Right lobe of liver (tissue), 4 donors: Measurements from ENCODE around the gene MAST2.

Source experiments
- CTCF ChIP-seq, 4 donors: fragments of 200-600 bp in 3 of 4; fragments of 450-650 bp in 1 of 4; IDR thresholded peaks; one replicate each; pipeline versions ENCODE4 v1.5.1 to v1.8.0; 2016 to 2022; ENCODE audit warnings: antibody characterized with exemption in 4 of 4, mild to moderate bottlenecking in 2 of 4
- POLR2A ChIP-seq: fragments of 450-650 bp; IDR thresholded peaks from one replicate; pipeline ENCODE4 v1.6.1; 2017; ENCODE audit warnings: antibody characterized with exemption, mild to moderate bottlenecking
- donor health status: DM: no; HTN: no; CAD: no.
- donor health status: DM: no; HTN: no; CAD: no.
- donor health status: DM: no; HTN: yes; CAD: no.

GRCh38 chr1:45999507-45999906, 196.1 kb downstream of the MAST2 start:
- TF ChIP-seq CTCF (IDR thresholded peaks at IDR 0.05) (no peak), POLR2A (no peak)
